Choroid plexus epithelial cell (primary cell): ENCODE measurements around the gene TFDP3.

ENCODE experiments used
- DNase-seq: peaks from one replicate; pipeline ENCODE4 v3.0.0-alpha.2; 2010; ENCODE audit warnings: low read depth
- H3K4me3 ChIP-seq: 2 replicates; pipeline ENCODE4 v1.5.1; 2011; ENCODE audit warnings: low read depth, mild to moderate bottlenecking, control low read depth, low read length, moderate library complexity
- CTCF ChIP-seq: conservative IDR thresholded peaks from 2 replicates; pipeline ENCODE4 v1.5.1; 2011; ENCODE audit warnings: low read depth, mild to moderate bottlenecking, control low read depth, inconsistent platforms, low read length, moderate library complexity

Gene TFDP3

GRCh38 chrX:133175605-133176004 is 42.5 kb downstream of the TFDP3 start:
- no peak for DNase-seq
- no peak for TF ChIP-seq CTCF
- H3K4me3 ChIP-seq = no peak overlapping the region

- no peak for DNase-seq
- no peak for TF ChIP-seq CTCF
- no peak overlapping the region for H3K4me3 ChIP-seq
These were observed 43.0 kb downstream of the TFDP3 start for GRCh38 chrX:133175162-133175561.

- peak; percentile 43 for DNase-seq
- peak; percentile 43 for TF ChIP-seq CTCF
- no peak overlapping the region for H3K4me3 ChIP-seq
These were observed 46.0 kb downstream of the TFDP3 start for GRCh38 chrX:133171962-133172708.
